ENCODE measurements around the gene FAM20A.
"Not testable (repeated sequence)": the region's sequence is repeated elsewhere in the genome, so short reads cannot be mapped to it uniquely, and the experiment has no call there.

Gene FAM20A

DNA sequence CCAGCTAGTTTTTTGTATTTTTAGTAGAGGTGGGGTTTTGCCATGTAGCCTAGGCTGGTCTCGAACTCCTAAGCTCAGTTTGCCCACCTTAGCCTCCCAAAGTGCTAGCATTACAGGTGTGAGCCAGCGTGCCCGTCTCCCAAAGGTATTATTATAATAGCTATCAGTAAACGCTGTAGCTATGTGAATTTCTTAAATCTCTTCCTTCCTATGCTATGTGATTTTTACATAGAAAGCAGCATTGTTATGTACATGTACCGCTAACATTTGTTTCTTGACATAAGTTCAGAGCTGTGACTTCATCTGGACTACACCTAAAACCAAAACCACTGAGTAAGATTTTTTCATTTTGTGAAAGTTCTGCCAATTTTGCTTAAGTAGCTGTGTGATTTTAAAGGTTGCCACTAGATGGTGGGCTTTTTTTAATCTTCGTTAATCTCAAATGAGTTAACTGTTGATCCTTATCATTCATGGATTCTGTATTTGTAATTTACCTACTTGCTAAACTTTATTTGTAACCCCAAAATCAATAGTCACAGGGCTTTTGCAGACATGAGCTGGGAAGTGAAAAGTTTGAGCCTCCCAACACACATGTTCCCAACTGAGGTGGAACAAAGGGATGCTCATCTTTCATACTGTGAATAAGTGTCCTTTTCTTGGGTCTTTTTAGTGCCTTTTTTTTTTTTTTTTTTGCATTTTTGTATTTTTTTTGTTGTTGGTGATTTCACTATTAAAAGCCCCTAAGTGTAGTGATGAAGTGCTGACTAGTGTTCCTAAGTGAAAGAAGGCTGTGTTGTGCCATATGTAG, 67.1 kb downstream of the FAM20A start:
- TF ChIP-seq, protein P1, sequence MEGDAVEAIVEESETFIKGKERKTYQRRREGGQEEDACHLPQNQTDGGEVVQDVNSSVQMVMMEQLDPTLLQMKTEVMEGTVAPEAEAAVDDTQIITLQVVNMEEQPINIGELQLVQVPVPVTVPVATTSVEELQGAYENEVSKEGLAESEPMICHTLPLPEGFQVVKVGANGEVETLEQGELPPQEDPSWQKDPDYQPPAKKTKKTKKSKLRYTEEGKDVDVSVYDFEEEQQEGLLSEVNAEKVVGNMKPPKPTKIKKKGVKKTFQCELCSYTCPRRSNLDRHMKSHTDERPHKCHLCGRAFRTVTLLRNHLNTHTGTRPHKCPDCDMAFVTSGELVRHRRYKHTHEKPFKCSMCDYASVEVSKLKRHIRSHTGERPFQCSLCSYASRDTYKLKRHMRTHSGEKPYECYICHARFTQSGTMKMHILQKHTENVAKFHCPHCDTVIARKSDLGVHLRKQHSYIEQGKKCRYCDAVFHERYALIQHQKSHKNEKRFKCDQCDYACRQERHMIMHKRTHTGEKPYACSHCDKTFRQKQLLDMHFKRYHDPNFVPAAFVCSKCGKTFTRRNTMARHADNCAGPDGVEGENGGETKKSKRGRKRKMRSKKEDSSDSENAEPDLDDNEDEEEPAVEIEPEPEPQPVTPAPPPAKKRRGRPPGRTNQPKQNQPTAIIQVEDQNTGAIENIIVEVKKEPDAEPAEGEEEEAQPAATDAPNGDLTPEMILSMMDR (IDR thresholded peaks at IDR 0.05; ENCODE audit: control insufficient read depth, extremely low read depth, insufficient read depth), result peak; percentile 35
- no peak for DNase-seq (ENCODE audit: low read depth)

DNA sequence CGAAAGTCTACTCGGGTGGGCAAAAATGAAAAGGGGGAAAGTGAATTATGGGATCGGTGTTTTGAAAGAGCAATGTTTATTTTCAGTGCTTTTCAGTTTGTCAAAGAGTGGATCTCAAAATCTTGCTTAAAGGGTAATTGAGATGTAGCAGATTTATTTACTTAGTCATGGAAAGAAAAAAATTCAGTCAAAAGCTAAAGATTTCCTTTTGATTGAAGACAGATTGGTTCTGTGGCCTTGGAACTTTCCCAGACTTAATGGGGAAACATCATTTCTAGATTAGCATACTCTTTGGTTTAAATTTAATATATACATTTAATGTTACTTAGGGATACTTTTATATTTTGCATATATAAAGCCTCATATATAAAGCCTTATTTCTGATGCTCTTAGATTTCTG, 68.3 kb downstream of the FAM20A start:
- TF ChIP-seq, protein P1 (IDR thresholded peaks at IDR 0.05; ENCODE audit: control insufficient read depth, extremely low read depth, insufficient read depth), result no peak
- H3K4me3 ChIP-seq (ENCODE audit: low read depth, low read length), result no peak overlapping the region
- DNase-seq (ENCODE audit: low read depth), result no peak

More for the DNA sequence above, 67.1 kb downstream of the FAM20A start:
- H3K4me3 ChIP-seq (ENCODE audit: low read depth, low read length), result no peak overlapping the region

DNA sequence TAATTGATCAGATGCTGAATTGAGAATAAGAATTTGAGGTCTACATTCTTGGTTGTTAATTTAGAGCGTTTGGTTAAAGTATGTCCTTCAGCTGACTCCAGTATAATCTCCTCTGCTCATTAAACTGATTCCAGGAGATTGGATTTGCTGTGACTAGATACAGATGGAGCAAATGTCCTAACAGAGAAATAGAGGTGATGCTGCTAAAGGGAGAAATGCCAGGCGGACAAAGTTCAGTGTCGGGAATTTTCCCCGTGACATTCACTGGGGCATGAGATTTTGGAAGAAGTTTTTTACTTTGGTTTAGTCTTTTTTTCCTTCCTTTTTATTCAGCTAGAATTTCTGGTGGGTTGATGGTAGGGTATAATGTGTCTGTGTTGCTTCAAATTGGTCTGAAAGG, 69.9 kb downstream of the FAM20A start:
- DNase-seq (ENCODE audit: low read depth), result no peak
- H3K4me3 ChIP-seq (ENCODE audit: low read depth, low read length), result no peak overlapping the region
- TF ChIP-seq, protein P1 (IDR thresholded peaks at IDR 0.05; ENCODE audit: control insufficient read depth, extremely low read depth, insufficient read depth), result no peak

DNA sequence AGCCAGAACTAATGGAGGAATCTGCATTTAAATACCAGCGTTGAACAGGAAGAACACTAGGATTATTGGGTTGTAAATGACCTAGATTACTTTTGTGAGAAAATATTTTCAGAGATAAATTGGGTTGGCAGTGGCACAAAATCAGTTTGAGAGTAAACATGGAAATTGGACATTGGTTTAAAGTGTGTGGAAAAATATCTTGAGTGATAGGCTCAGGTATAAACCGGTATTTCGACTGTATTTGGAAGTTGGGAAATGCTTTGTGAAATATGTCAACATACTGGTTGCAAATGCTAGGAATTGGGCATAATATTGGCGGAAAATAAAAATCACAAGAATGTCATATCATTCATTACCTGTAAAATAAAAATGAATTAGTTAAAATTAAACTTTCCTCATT, 73.9 kb downstream of the FAM20A start:
- H3K4me3 ChIP-seq (ENCODE audit: low read depth, low read length), result no peak overlapping the region
- TF ChIP-seq, protein P1 (IDR thresholded peaks at IDR 0.05; ENCODE audit: control insufficient read depth, extremely low read depth, insufficient read depth), result no peak
- peak; percentile 76 for DNase-seq (ENCODE audit: low read depth)

DNA sequence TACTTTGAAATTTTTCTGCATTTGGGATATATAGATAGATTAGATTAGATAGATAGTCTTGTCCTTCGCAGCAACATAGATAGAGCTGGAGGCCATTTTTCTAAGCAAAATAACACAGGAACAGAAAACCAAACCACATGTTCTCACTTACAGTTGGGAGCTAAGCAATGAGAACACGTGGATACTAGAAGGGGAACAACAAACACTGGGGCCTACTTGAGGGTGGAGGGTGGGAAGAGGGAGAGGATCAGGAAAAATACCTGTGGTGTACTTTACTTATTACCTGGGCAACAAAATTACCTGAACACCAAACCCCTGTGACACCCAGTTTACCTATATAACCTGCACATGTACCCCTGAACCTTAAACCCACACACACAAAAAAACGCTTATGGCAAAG, 74.6 kb downstream of the FAM20A start:
- TF ChIP-seq, protein P1 (IDR thresholded peaks at IDR 0.05; ENCODE audit: control insufficient read depth, extremely low read depth, insufficient read depth), result no peak
- no peak for DNase-seq (ENCODE audit: low read depth)
- H3K4me3 ChIP-seq (ENCODE audit: low read depth, low read length), result no peak overlapping the region

DNA sequence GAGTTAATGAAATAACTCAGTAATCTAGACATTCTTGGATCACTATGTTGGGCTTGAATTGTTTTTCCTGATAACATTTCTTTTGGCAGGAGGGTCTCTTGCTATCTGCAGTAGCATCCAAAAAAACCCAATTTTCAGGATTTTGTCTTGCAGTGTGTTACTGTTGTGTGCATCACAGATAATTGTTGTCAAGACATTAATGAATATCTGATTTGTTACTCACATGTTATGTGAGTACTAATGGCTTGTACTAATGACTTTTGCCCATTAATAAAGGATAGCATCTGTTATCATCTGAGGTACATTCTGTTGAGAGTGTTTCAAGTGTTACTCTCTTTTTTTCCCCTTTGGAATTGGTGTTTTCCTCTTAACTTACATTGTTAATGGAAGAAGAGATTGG, 78.9 kb downstream of the FAM20A start:
- no peak overlapping the region for H3K4me3 ChIP-seq (ENCODE audit: low read depth, low read length)
- DNase-seq (ENCODE audit: low read depth), result no peak
- TF ChIP-seq, protein P1 (IDR thresholded peaks at IDR 0.05; ENCODE audit: control insufficient read depth, extremely low read depth, insufficient read depth), result no peak

DNA sequence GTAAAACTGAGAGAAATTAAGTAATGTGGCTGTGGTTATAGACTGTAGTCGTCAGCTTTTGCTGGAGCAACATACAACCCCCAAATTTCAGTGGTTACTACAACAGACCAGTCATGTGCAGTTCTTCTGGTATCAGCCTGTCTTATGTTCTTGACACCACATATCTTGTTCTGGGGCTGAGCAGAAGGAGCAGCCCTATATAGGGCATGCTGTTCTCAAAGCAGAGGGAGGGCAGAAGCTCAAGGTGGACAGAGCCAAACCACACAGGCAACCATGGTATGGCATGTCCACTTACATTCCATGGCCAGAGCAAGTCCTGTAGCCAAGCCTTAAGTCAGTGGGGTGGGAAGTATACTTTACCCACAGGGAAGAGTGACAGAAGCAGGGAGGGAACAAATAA, 81.3 kb downstream of the FAM20A start:
- no peak overlapping the region for H3K4me3 ChIP-seq (ENCODE audit: low read depth, low read length)
- no peak for DNase-seq (ENCODE audit: low read depth)
- TF ChIP-seq, protein P1 (IDR thresholded peaks at IDR 0.05; ENCODE audit: control insufficient read depth, extremely low read depth, insufficient read depth), result no peak

DNA sequence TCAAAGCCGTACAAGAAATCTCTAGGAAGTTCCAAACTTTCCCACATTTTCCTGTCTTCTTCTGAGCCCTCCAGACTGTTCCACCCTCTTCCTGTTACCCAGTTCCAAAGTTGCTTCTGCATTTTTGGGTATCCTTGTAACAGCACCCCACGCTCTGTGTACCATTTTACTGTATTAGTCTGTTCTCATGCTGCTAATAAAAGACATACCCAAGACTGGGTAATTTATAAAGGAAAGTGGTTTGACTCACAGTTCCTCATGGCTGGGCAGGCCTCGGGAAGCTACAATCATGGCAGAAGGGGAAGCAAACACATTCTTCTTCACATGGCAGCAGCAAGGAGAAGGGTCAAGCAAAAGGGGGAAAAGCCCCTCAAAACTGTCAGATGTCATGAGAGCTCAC, 82.1 kb downstream of the FAM20A start:
- DNase-seq (ENCODE audit: low read depth); H3K4me3 ChIP-seq (ENCODE audit: low read depth, low read length): not testable (repeated sequence)

All from LNCaP clone FGC (cell line).